GM21390 (cell line): ENCODE data around the gene IL15.

ENCODE experiments used
- ATAC-seq: cut with Tn5 transposase; IDR thresholded peaks from one replicate; pipeline ENCODE4 v1.9.1; 2021; ENCODE audit not compliant: unreplicated experiment

Gene IL15

DNA sequence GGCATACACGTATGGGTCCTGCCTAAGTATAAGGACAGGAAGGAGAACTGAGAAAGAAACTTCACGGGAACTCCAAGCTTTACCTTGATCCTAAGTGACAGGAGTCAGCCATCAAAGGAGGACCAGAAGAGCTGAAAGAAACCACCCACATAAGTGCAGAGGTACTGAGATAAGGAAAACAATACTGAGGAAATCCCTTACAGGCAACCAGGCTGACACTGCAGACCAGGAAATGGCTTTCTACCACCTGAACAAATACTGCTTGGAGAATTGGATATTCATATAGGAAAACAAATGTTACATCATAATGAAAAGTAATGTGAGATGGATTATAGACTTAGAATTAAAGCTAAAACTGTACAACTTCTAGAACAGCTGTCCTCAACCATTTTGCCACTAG, 127.0 kb downstream of the IL15 start:
- no peak for ATAC-seq

DNA sequence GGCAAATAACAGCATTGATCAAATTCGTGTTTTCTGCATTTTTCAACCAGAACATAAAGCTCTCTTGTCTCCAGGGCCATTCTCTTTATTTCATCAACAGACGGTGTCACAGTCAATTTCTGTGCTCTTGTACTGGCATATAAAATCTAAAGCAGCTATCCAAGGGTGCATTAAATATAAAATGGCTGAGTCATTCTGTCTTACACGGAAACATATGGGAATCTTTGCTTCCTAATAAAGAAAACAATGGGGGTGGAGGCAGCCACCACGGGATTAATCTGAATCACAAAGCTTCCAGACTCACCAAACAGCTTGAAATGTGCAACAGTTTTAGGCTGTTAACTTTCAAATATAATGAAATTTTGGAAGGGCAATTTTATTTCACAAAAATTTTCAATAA, 132.6 kb downstream of the IL15 start:
- ATAC-seq = no peak

DNA sequence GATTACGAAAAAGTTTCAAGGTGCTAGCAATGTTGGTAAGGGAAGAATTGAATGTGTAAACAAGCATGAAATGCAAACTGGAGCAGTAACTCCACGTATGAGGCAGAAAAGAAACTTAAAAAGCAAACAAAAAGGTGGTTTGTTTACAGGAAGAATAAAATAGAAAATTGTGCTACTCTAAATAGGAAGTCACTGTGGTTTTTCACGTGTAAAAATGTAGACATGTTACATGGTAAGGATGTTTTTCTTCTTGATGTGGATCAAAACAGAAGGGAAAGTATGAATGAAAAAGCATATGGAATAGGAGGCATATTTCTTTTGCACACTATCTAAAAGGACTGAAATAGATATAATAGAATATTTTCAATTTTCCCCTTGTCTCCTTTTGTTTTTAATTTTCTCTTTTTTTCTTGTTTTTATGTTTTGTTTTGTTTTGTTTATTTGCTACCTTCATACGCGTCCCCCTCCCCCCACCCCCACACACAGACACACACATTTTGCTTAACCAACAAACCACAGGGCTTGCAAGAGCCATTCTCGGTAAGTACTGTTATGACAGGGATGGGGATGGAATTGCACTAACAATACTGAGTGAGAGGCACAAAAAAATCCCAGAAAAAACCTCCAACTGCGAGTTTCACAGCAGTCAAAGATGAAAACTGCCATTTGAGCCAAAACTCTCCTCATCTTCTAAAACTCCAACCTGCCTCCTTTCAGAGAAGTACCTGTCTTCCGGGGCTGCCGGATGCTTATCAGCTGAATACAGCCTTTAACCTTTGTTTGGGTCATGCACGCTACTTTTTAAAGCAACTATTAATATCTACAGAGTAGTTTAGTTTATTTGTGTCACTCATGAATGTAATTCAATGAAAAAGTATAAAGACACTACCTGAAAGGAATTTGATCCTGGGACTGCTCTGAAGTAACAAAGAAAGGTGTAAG, 135.8 kb downstream of the IL15 start:
- ATAC-seq = peak; percentile 80

DNA sequence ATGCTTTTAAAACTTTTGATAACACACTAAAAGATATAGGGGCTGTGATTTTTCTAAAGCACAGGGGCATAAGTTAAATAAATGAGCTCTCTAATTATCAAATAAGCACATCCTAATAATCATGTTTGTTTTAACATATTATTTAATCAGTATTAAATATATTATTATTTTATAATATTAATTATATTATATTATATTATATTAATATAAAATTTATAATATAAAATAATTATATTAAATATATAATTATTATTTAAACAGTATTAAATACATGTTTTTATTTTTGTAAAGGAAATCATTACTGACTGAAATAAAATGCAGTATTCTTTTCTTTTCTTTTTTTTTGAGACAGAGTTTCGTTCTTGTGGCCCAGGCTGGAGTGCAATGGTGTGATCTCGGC, 136.5 kb downstream of the IL15 start:
- no peak for ATAC-seq

DNA sequence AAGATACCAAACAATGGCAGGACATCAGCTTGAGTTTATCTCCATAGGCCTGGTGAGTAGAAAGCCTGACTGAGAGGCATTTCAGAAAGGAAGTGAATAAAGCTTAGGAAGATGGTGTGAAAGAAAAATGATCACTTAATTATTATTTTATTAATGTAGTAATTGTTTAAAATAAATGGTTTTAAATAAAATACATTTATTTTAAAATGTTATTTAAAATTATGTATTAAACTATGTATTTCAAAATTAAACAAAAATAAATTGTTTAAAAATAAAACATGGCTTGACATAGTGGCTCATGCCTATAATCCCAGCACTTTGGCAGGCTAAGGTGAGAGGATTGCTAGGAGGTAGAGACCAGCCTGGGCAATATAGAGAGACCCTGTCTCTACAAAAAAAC, 145.8 kb downstream of the IL15 start:
- ATAC-seq = no peak
